Activated T-cell treated with anti-CD3 and anti-CD28 coated beads, Interleukin-2, amount 50 U/mL, for 4 hours (primary cell): ENCODE results near the gene ZNF555. TPM values are rescaled to one million over a fixed set of nuclear protein-coding genes. Genes with fewer than 3 reads are reported as not detected.
"Not testable (repeated sequence)": the region's sequence is repeated elsewhere in the genome, so short reads cannot be mapped to it uniquely, and the experiment has no call there.

Experiments
- ATAC-seq, 2 donors: fragments of 200-7000 bp; cut with Tn5 transposase; one replicate each; pipeline ENCODE4 v1.10.0; 2021
- DNase-seq: peaks from one replicate; pipeline ENCODE4 v3.0.0-alpha.2; 2020
- H3K27me3 Mint-ChIP-seq: one replicate; pipeline ENCODE4 v1.8.0; 2021; ENCODE audit warnings: low read depth, mixed read lengths
- H3K36me3 Mint-ChIP-seq: one replicate; pipeline ENCODE4 v1.8.0; 2022; ENCODE audit warnings: mixed read lengths; ENCODE audit not compliant: insufficient read depth
- H3K4me1 Mint-ChIP-seq: one replicate; pipeline ENCODE4 v1.8.0; 2021; ENCODE audit warnings: low read depth, mixed read lengths
- H3K4me3 Mint-ChIP-seq: one replicate; pipeline ENCODE4 v1.8.0; 2021; ENCODE audit warnings: mild to moderate bottlenecking, moderate library complexity, mixed read lengths
- H3K9me3 Mint-ChIP-seq: one replicate; pipeline ENCODE4 v1.8.0; 2021; ENCODE audit warnings: mixed read lengths
- total RNA-seq, 3 donors: library from RNA; stranded (reverse); gene quantifications; one replicate each; pipeline ENCODE4 v1.2.1, GENCODE V29; 2021

The ZNF555 gene
- total RNA-seq, 3 donors from 2014 or later: 1.2 to 1.6 (median 1.3) TPM

DNA sequence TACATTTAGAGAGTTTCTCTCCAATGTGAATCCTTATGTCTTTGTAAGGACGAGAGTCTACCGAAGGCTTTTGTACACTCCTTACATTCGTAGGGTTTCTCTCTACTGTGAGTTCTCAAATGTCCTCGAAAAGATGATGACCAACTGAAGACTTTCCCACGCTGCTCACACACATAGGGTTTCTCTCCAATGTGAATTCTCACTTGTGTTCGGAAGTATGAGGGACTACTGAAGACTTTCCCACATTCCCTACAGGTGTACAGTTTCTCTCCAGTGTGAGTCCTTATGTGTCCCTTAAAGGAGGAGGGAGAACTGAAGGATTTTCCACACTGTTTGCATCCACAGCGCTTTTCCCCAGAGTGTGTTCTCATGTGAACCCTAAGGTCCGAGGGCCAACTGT, 55.4 kb downstream of the ZNF555 start:
- ATAC-seq (no peak), DNase-seq (no peak)
- peaks cover 6% of the 10 kb centered on the region for H3K4me1 Mint-ChIP-seq
- H3K9me3 Mint-ChIP-seq: no peaks in the 10 kb centered on the region
- no peaks in the 10 kb centered on the region for H3K27me3 Mint-ChIP-seq
- H3K4me3 Mint-ChIP-seq: no peak overlapping the region
- no peaks in the 10 kb centered on the region for H3K36me3 Mint-ChIP-seq

DNA sequence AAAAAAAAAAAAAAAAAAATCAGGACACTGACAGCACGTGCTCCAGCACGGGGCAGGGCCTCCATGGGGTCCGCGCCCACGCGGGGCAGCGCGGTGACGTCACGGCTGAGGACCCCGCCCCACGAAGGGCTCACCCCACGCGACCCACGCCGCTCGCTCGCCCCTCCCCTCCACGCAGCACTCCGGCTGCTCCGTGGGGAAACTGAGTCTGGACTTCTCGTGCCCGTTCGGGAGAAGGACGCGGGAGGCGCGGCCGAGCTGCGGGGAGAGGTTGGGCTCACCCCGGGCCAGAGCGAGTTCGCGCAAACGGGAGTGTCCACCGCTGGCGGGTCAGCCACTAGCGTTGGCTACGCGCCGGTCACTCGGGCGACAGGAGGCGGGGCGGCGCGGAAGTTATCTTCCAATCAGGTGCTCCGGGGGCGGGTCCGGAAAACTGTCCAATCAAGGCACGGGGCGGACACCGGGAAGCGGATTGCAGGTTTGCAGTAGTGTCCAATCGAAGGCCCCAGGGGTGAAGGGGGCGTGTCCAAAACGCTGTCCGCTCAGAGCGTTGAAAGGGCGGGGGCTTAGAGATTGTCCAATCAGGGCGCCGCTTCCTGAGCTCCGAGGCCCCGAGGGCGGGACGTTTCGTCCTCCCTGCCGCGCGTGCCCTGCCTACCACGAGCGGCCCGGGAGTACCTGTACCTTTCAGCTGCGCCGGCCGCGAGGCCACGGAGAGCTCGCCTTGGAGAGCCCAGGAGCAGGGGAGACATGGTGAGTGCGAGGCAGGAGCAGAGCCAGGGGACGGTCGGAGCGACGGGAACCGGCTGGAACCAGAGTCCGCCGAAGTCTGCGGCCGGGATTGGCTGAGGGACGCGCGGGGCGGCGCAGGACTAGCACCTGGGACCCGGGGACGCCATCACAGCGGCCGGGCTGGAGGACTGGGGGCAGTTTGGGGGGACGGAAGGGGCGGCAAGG, 59.3 kb downstream of the ZNF555 start, which contains the start of gene ZNF57:
TSS of gene ZNF57 (plus strand) at position 633 of the 957 bp plus-strand sequence. CDS start at position 751, 118 bp downstream.
- no peaks in the 10 kb centered on the region for H3K9me3 Mint-ChIP-seq
- peaks cover 17% of the 10 kb centered on the region for H3K4me1 Mint-ChIP-seq
- no peaks in the 10 kb centered on the region for H3K36me3 Mint-ChIP-seq
- H3K4me3 Mint-ChIP-seq: peak within 1 kb of the TSS; percentile 97
- DNase-seq: peak; percentile 98
- H3K27me3 Mint-ChIP-seq: no peaks in the 10 kb centered on the region
- peak; percentile 99 for ATAC-seq

DNA sequence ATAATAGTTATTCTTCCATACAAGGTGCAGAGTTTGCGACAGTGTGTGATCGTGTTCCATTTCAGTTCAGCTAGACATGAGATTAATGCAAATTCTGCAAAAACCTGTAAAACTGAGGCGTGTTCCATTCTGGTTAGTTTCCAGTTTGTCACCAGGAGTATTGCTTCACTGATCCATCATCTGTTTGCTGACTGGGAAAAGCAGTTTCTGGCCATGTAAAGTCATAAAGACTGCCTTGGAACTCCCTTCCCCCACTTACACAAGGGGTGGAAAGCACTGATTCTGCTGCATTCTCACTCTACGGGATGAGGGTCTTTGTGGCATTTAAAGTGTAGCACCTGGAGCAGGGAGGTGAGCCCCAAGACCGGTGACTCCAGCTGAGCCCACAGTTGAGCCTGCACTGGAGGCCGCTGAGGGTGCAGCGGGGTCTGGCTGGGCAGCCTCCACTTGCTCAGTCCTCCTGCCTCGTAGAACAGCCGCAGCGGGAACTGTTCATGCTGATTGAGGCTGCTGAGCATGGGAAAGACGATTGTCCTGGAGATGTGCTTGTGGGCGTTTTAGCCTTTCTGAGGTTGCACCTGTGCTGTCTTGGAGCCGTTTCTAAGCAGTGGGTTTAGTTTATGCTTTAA, 61.4 kb downstream of the ZNF555 start:
- Mint-ChIP-seq H3K4me1 (peaks cover 17% of the 10 kb centered on the region), H3K4me3 (peak overlapping the region; percentile 97), H3K9me3 (no peaks in the 10 kb centered on the region), H3K27me3 (no peaks in the 10 kb centered on the region), H3K36me3 (no peaks in the 10 kb centered on the region)
- ATAC-seq (no peak), DNase-seq (no peak)

DNA sequence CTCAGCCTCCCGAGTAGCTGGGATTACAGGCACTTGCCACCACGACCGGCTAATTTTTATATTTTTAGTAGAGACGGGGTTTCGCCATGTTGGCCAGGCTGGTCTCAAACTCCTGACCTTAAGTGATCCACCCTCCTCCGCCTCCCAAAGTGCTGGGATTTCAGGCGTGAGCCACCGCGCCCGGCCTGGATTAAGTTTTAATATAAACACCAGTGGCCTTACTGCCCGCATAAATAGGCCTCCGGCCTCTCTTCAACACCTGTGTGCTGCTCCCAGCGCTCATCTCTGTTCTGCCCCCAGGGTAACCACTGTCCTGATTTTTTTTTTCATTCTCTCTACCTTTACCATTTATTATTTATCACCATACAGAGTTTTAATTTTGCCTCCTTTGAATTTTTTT, 62.1 kb downstream of the ZNF555 start:
- ATAC-seq, DNase-seq, H3K4me3 Mint-ChIP-seq, H3K27me3 Mint-ChIP-seq, H3K36me3 Mint-ChIP-seq, H3K9me3 Mint-ChIP-seq: not testable (repeated sequence)
- H3K4me1 Mint-ChIP-seq: peaks cover 19% of the 10 kb centered on the region

DNA sequence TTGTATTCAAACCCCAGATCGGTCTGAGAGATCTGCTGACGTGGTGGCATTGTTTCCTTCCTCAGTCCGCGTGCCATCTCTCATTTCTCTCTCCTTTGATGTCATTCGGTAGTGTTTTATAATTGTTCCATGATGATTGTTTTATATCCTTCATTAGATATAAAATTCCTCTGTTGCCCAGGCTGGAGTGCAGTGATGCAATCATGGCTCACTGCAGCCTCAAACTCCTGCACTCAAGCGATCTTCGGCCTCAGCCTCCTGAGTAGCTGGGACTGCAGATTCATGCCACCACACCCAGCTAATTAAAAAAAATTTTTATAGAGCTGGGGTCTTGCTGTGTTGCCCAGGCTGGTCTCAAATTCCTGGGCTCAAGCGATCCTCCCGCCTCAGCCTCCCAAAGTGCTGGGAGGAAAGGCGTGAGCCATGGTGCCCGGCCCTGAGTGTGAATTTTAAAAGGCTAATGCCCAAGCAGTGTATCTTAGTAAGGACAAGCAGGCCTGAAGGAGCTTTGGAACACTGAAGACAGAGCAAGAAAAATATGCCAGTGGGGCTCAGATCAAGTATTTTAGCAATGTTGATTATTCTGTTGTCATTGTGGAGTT, 64.7 kb downstream of the ZNF555 start:
- Mint-ChIP-seq H3K27me3 (no peaks in the 10 kb centered on the region), H3K4me1 (peaks cover 25% of the 10 kb centered on the region), H3K36me3 (peaks cover 5% of the 10 kb centered on the region), H3K9me3 (no peaks in the 10 kb centered on the region), H3K4me3 (no peak overlapping the region)
- no peak for ATAC-seq
- no peak for DNase-seq

DNA sequence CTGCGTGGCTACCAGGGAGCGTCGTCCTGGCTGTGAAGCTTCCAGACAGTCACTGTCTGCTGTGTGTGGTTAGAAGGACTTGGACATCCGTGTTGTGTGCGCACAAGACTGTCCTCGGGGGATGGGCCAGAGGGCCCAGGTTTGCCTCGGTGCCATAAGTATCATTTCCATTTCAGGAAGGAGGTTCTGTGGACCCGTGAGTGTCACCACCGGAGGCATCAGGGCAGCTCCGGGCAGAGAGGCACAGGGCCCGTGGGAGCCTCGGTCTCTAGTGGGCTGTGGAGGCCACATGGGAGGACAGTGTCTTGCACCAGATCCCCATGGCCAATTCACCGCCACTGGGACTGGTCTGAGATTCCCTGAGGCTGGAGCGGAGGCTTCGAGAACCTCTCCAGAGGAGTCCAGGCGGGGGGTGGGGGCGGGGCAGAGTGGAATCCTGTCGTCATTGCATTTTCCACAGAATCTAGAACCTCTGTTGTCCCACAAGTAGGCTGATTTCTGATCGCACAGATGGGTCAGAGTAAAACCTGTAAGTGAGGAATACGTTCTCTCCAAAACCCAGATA, 65.4 kb downstream of the ZNF555 start:
- H3K4me3 Mint-ChIP-seq: no peak overlapping the region
- no peaks in the 10 kb centered on the region for H3K9me3 Mint-ChIP-seq
- ATAC-seq: no peak
- DNase-seq: no peak
- peaks cover 26% of the 10 kb centered on the region for H3K4me1 Mint-ChIP-seq
- no peaks in the 10 kb centered on the region for H3K27me3 Mint-ChIP-seq
- peaks cover 8% of the 10 kb centered on the region for H3K36me3 Mint-ChIP-seq

Other genes starting within 250 kb of the ZNF555 start
- under 1 TPM; 0.33 to 0.55 (median 0.48) TPM for gene GNG7, start 138.8 kb upstream of the ZNF555 start, total RNA-seq
- gene DIRAS1, start 120.1 kb upstream of the ZNF555 start, total RNA-seq: under 1 TPM; 0.13 to 0.27 (median 0.20) TPM
- 10 to 100 TPM; 53.6 to 60.5 (median 56.6) TPM for gene SLC39A3, start 101.5 kb upstream of the ZNF555 start, total RNA-seq
- gene SGTA, start 58.2 kb upstream of the ZNF555 start, total RNA-seq: 100 to 1,000 TPM in 2 of 3 donors, 10 to 100 TPM in 1; 99.3 to 107 (median 102) TPM
- 100 to 1,000 TPM; 180 to 212 (median 188) TPM for gene THOP1, start 56.0 kb upstream of the ZNF555 start, total RNA-seq
- 1 to 10 TPM; 1.0 to 1.2 (median 1.2) TPM for gene ZNF554, start 21.6 kb upstream of the ZNF555 start, total RNA-seq
- gene ZNF556, start 25.9 kb downstream of the ZNF555 start, total RNA-seq: not detected
- 1 to 10 TPM; 3.6 to 4.1 (median 3.7) TPM for gene ZNF57, start 59.5 kb downstream of the ZNF555 start, total RNA-seq
- gene ZNF77, start 103.5 kb downstream of the ZNF555 start, total RNA-seq: 1 to 10 TPM; 3.0 to 3.4 (median 3.2) TPM
- under 1 TPM in 2 of 3 donors, not detected in 1; 0.16 to 0.90 TPM for gene TLE6, start 136.1 kb downstream of the ZNF555 start, total RNA-seq
- 1 to 10 TPM; 4.8 to 5.9 (median 5.7) TPM for gene TLE2, start 187.8 kb downstream of the ZNF555 start, total RNA-seq
- 100 to 1,000 TPM; 232 to 275 (median 258) TPM for gene TLE5, start 221.0 kb downstream of the ZNF555 start, total RNA-seq